Left ventricle myocardium inferior (tissue), 1 donor: Measurements from ENCODE around the gene RFLNA. TPM values are rescaled to one million over a fixed set of nuclear protein-coding genes. Genes with fewer than 3 reads are reported as not detected.

ENCODE experiments used
- DNase-seq: peaks from one replicate; pipeline ENCODE4 v3.0.0-alpha.2; 2020
- H3K27ac ChIP-seq: fragments of 200-600 bp; replicated peaks from 2 replicates; pipeline ENCODE4 v1.8.0; 2021
- H3K27me3 ChIP-seq: fragments of 200-600 bp; 2 replicates; pipeline ENCODE4 v1.8.0; 2021; ENCODE audit warnings: low read depth
- H3K36me3 ChIP-seq: fragments of 200-600 bp; 2 replicates; pipeline ENCODE4 v1.8.0; 2021
- H3K4me1 ChIP-seq: fragments of 200-600 bp; 2 replicates; pipeline ENCODE4 v1.8.0; 2021
- H3K4me3 ChIP-seq: fragments of 200-600 bp; 2 replicates; pipeline ENCODE4 v1.8.0; 2021; ENCODE audit warnings: mild to moderate bottlenecking, moderate library complexity
- H3K9me3 ChIP-seq: fragments of 200-600 bp; replicated peaks from 2 replicates; pipeline ENCODE4 v1.8.0; 2021
- CTCF ChIP-seq: fragments of 200-600 bp; IDR thresholded peaks from 2 replicates; pipeline ENCODE4 v1.8.0; 2021; ENCODE audit warnings: antibody characterized with exemption, mild to moderate bottlenecking, borderline replicate concordance
- intact Hi-C: fragments of 100-400 bp; cut with micrococcal nuclease; formaldehyde crosslinking; loops from one replicate; pipeline ENCODE4 v1.11.0; 2022
- total RNA-seq: library from RNA; stranded (reverse); fragmentation: NEBNext Ultra II Directional; extraction: Animal tissue kit (Norgen Biotek cat#: 25700); gene quantifications from one replicate; pipeline ENCODE4 v1.2.1, GENCODE V29; 2021
- donor health status: DM: no; HTN: yes; CAD: no; lungs with severe emphysema.

The RFLNA gene
- total RNA-seq, 1 donor from 2014 or later: 0.27 TPM

DNA sequence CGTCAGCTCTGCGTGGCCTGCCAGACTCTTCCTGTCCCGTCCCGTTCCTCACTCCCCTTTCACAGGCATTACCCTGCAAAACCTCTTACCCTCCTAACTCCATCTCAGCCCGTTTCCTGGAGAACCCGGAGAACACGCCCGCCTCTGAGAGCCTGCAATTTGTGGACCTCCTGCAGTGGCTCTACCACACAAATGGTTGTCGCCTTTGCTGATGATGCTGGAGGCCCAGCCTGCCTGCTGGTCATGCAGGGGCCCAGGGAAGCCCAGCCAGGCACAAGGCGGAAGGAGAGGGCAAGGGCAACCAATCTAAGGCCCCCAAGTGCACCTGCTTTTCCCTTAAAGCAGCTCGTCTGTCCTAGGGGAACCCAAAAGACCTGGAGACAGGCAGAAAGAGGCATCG, 22.5 kb downstream of the RFLNA start:
- Histone ChIP-seq H3K27ac (no peak overlapping the region), H3K4me1 (no peaks in the 10 kb centered on the region), H3K27me3 (no peaks in the 10 kb centered on the region), H3K4me3 (no peak overlapping the region), H3K36me3 (no peaks in the 10 kb centered on the region), H3K9me3 (no peaks in the 10 kb centered on the region)
- DNase-seq: no peak
- intact Hi-C loops: no loop called here
- no peak for TF ChIP-seq CTCF

DNA sequence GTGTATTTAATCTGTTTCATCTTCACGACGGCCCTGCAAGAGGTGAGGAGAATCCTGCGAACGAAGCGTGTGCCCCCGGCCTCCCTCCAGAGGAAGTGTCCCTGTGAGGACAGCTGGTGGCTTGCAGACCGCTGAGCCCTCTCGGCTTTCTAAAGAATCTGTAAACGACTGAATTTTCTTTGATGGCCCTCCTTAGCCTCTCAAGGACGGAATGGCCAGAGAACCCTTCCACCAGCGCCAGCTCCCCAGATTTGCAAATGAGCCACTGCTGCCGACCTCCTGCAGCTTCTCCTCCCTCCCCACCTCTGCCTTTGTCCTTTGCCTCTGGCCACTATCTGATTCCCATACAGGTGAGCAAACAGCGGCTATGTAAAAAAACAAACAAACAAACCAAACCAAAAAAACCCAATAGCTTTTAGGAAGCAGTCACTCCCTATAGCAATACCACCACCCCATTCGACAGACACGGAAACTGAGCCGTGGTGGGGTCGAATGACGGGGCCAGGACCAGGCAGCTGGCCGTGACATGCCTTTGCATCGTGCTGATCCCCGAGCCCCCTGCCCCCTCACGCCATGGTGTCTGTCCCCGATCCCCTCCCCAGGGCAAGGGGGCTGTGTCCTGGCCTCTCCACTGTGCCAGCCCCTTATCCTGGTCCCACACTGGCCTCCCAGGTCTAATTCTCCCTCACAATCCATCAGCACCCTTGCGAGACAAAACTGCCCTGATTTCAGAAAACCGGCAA, 23.6 kb downstream of the RFLNA start:
- Histone ChIP-seq H3K27ac (no peak overlapping the region), H3K4me3 (no peak overlapping the region), H3K36me3 (peaks cover 6% of the 10 kb centered on the region), H3K4me1 (no peaks in the 10 kb centered on the region), H3K9me3 (peaks cover 6% of the 10 kb centered on the region), H3K27me3 (no peaks in the 10 kb centered on the region)
- TF ChIP-seq CTCF: no peak
- DNase-seq: no peak
- intact Hi-C loops: no loop called here

- Histone ChIP-seq H3K36me3 (peaks cover 17% of the 10 kb centered on the region), H3K27ac (no peak overlapping the region), H3K27me3 (no peaks in the 10 kb centered on the region), H3K9me3 (peaks cover 16% of the 10 kb centered on the region), H3K4me1 (no peaks in the 10 kb centered on the region), H3K4me3 (no peak overlapping the region)
- intact Hi-C loops: loop anchor here (5.0 kb wide), 1 partner anchor 262 kb away; no protein-coding TSS in a partner anchor
- TF ChIP-seq CTCF: no peak
- DNase-seq: no peak
Measured at GRCh38 chr12:124319368-124320050, 24.6 kb downstream of the RFLNA start.

GRCh38 chr12:124321040-124321481, 26.2 kb downstream of the RFLNA start:
- Histone ChIP-seq H3K36me3 (peaks cover 32% of the 10 kb centered on the region), H3K4me1 (peaks cover 3% of the 10 kb centered on the region), H3K4me3 (no peak overlapping the region), H3K27ac (no peak overlapping the region), H3K9me3 (peaks cover 29% of the 10 kb centered on the region), H3K27me3 (no peaks in the 10 kb centered on the region)
- DNase-seq: peak; percentile 68
- peak; percentile 96 for TF ChIP-seq CTCF
- intact Hi-C loops: loop anchor here (5.0 kb wide), 1 partner anchor 264 kb away; no protein-coding TSS in a partner anchor

DNA sequence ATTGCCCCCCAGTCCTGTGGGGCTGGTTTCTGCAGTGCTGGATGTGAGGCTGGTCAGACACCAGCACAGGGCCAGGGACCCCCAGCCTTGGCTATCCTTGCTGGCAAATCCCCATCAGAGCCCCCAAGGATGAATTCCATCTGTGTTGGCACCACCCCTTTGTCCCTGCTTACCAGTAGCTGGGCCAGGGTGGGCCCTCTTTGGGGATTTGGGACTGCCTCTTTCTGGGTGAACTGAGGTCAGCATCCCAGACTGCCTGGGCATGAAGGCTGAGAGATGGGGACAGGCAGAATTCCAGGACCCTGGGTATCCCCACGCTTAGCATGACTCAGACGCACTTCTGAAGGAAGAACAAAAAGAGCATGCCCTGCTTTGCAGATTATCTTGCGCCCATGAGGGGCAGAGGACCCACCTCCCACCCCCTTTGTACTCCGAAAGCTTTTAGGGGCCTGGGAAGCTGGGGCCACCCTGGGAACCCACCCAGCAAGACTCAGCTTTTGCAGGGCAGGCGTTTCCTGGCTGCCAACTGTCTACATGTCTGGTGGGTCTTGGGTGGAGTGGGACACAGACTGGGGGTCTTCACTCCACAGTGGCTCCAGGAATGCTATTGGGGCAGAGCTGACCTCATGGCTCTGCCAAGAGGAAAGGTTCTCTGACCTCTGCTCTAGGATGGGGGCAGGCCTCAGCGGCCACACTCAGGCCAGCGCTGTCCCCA, 26.8 kb downstream of the RFLNA start:
- Histone ChIP-seq H3K4me3 (no peak overlapping the region), H3K27me3 (no peaks in the 10 kb centered on the region), H3K27ac (no peak overlapping the region), H3K9me3 (peaks cover 29% of the 10 kb centered on the region), H3K36me3 (peaks cover 39% of the 10 kb centered on the region), H3K4me1 (peaks cover 10% of the 10 kb centered on the region)
- no peak for DNase-seq
- no peak for TF ChIP-seq CTCF
- intact Hi-C loops: loop anchor here (5.0 kb wide), 1 partner anchor 264 kb away; no protein-coding TSS in a partner anchor
